Neural progenitor cell (in vitro differentiated cells): ENCODE data around the gene PPFIA1. TPM values are rescaled to one million over a fixed set of nuclear protein-coding genes. Genes with fewer than 3 reads are reported as not detected.
A peak's percentile ranks its signal among the peaks of the same experiment; 100 is the strongest.

Source experiments
- DNase-seq: peaks from one replicate; pipeline ENCODE4 v3.0.0-alpha.2; 2016; ENCODE audit warnings: low spot score
- H2AFZ ChIP-seq: fragments of 200-600 bp; sonication (generic); replicated peaks from 2 replicates; pipeline ENCODE4 v1.6.1; 2016; ENCODE audit warnings: antibody characterized with exemption
- H3F3A ChIP-seq: fragments of 200-600 bp; sonication (generic); 2 replicates; pipeline ENCODE4 v1.6.1; 2016; ENCODE audit warnings: antibody characterized with exemption, low read depth
- H3K27ac ChIP-seq: fragments of 200-600 bp; sonication (generic); 2 replicates; pipeline ENCODE4 v1.5.1; 2016; ENCODE audit warnings: mild to moderate bottlenecking
- H3K27me3 ChIP-seq: fragments of 200-600 bp; sonication (generic); 2 replicates; pipeline ENCODE4 v1.6.1; 2016; ENCODE audit warnings: mild to moderate bottlenecking, moderate library complexity
- H3K36me3 ChIP-seq: fragments of 200-600 bp; sonication (generic); 2 replicates; pipeline ENCODE4 v1.5.1; 2016
- H3K4me1 ChIP-seq: fragments of 200-600 bp; sonication (generic); 2 replicates; pipeline ENCODE4 v1.6.1; 2016; ENCODE audit warnings: mixed run types
- H3K4me2 ChIP-seq: fragments of 200-600 bp; sonication (generic); 2 replicates; pipeline ENCODE4 v1.6.1; 2016
- H3K4me3 ChIP-seq: fragments of 200-600 bp; sonication (generic); 2 replicates; pipeline ENCODE4 v1.5.1; 2016
- H3K79me2 ChIP-seq: fragments of 200-600 bp; sonication (generic); 2 replicates; pipeline ENCODE4 v1.6.1; 2016; ENCODE audit warnings: low read depth
- H3K9ac ChIP-seq: fragments of 200-600 bp; sonication (generic); 2 replicates; pipeline ENCODE4 v1.6.1; 2016
- H3K9me3 ChIP-seq: fragments of 200-600 bp; sonication (generic); 2 replicates; pipeline ENCODE4 v1.5.1; 2016; ENCODE audit warnings: low read depth
- H4K20me1 ChIP-seq: fragments of 200-600 bp; sonication (generic); 2 replicates; pipeline ENCODE4 v1.6.1; 2016; ENCODE audit warnings: low read depth
- H3K27ac Mint-ChIP-seq: 3 replicates; pipeline ENCODE4 v1.8.0; 2021; ENCODE audit warnings: mixed read lengths
- H3K27me3 Mint-ChIP-seq: 2 replicates; pipeline ENCODE4 v1.8.0; 2022; ENCODE audit warnings: low read depth, mild to moderate bottlenecking, inconsistent platforms, moderate library complexity, mixed read lengths; ENCODE audit not compliant: insufficient read depth
- H3K36me3 Mint-ChIP-seq: 3 replicates; pipeline ENCODE4 v1.8.0; 2021; ENCODE audit warnings: mixed read lengths
- H3K4me1 Mint-ChIP-seq: 3 replicates; pipeline ENCODE4 v1.8.0; 2021; ENCODE audit warnings: mixed read lengths
- H3K4me3 Mint-ChIP-seq: 3 replicates; pipeline ENCODE4 v1.8.0; 2021; ENCODE audit warnings: mild to moderate bottlenecking, moderate library complexity, mixed read lengths
- H3K9me3 Mint-ChIP-seq: 3 replicates; pipeline ENCODE4 v1.8.0; 2020; ENCODE audit warnings: mixed read lengths
- EZH2 ChIP-seq: fragments of 200-600 bp; sonication (generic); IDR thresholded peaks from 2 replicates; pipeline ENCODE4 v1.6.1; 2017; ENCODE audit warnings: antibody characterized with exemption, mild to moderate bottlenecking, moderate library complexity
- EZH2phosphoT487 ChIP-seq: fragments of 200-600 bp; sonication (generic); IDR thresholded peaks from 2 replicates; pipeline ENCODE4 v1.6.1; 2017; ENCODE audit warnings: antibody characterized with exemption
- total RNA-seq: library from RNA; depleted of rRNA; stranded (reverse); fragments of >200 nt; gene quantifications from 2 replicates; pipeline ENCODE4 v1.2.3, GENCODE V29; 2015; ENCODE audit warnings: low replicate concordance
- TF ChIP-seq, protein P1 (sequence below): fragments of 200-600 bp; sonication (generic); IDR thresholded peaks from 2 replicates; pipeline ENCODE4 v1.5.1; 2017; ENCODE audit warnings: antibody characterized with exemption, mild to moderate bottlenecking

PPFIA1 gene
- total RNA-seq, 1 donor from 2014 or later: 42.6 TPM

DNA sequence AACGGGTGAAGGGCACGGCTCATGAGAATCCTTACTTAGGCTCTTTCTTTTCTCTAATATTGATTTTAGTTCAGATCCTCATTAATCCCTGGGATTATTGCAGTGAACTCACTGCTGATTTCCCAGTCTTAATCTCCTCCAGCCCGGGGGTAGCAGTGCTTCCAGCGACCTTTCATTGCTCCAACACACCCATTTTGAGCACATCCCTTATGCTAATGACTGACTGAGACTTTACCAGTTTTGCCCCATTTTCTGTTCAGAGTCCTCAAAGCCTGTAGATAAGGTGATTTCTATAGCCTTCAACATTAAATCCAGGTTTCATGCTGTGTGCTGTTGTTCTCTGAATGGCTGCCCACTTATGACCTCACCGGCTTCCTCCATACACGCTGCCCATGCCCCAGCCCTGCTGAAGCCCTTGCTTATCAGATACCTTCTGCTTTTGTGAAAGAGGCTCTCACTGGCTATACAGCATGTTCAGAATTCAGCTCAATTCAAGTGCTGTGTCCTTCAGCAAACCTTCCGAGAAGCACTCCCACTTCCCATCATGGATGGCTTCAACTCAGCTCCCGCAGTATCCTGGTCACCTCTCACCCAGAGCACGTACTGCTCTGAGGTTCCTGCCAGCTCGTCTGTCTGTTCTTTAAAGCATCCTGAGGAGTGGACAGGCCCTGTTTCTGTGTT, 49.0 kb downstream of the PPFIA1 start:
- peak; percentile 37 for DNase-seq
- H2AFZ ChIP-seq: no peak overlapping the region
- H3K27me3 ChIP-seq: no peaks in the 10 kb centered on the region
- no peaks in the 10 kb centered on the region for H3K9me3 ChIP-seq
- H3F3A ChIP-seq: peaks cover 35% of the 10 kb centered on the region
- no peaks in the 10 kb centered on the region for H3K9me3 Mint-ChIP-seq
- H3K9ac ChIP-seq: no peak overlapping the region
- peaks cover 69% of the 10 kb centered on the region for H3K79me2 ChIP-seq
- peaks cover 49% of the 10 kb centered on the region for H3K4me1 ChIP-seq
- no peak overlapping the region for H3K27ac Mint-ChIP-seq
- no peaks in the 10 kb centered on the region for H3K36me3 ChIP-seq
- peak overlapping the region; percentile 62 for H3K27ac ChIP-seq
- H3K36me3 Mint-ChIP-seq: peaks cover 5% of the 10 kb centered on the region
- peaks cover 2% of the 10 kb centered on the region for H3K27me3 Mint-ChIP-seq
- peak overlapping the region; percentile 45 for H3K4me2 ChIP-seq
- H3K4me3 ChIP-seq: no peak overlapping the region
- H3K4me1 Mint-ChIP-seq: peaks cover 36% of the 10 kb centered on the region
- TF ChIP-seq, protein P1, sequence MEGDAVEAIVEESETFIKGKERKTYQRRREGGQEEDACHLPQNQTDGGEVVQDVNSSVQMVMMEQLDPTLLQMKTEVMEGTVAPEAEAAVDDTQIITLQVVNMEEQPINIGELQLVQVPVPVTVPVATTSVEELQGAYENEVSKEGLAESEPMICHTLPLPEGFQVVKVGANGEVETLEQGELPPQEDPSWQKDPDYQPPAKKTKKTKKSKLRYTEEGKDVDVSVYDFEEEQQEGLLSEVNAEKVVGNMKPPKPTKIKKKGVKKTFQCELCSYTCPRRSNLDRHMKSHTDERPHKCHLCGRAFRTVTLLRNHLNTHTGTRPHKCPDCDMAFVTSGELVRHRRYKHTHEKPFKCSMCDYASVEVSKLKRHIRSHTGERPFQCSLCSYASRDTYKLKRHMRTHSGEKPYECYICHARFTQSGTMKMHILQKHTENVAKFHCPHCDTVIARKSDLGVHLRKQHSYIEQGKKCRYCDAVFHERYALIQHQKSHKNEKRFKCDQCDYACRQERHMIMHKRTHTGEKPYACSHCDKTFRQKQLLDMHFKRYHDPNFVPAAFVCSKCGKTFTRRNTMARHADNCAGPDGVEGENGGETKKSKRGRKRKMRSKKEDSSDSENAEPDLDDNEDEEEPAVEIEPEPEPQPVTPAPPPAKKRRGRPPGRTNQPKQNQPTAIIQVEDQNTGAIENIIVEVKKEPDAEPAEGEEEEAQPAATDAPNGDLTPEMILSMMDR: no peak
- TF ChIP-seq EZH2: no peak
- TF ChIP-seq EZH2phosphoT487: no peak
- peaks cover 60% of the 10 kb centered on the region for H4K20me1 ChIP-seq
- no peak overlapping the region for H3K4me3 Mint-ChIP-seq

DNA sequence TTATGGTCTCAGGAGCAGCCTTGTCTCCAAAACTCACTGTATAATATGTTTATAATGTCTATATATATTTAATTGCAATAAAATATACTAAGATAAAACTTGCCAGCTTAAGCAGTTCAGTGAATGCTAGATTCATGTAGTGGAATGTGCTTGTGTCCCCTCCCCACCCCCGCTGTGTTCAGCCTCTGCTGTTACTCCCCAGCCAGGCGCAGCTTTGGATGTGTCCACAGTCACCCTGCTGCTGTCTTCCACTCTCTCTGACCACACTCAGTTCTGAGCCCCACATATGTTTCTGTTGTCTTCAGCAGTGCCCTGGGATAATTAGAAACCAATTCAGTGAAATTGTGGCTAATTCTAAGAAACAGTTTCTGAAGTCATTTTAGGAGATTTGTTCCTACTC, 52.2 kb downstream of the PPFIA1 start:
- Mint-ChIP-seq H3K9me3 (no peaks in the 10 kb centered on the region), H3K27me3 (peaks cover 2% of the 10 kb centered on the region), H3K4me3 (no peak overlapping the region), H3K4me1 (peaks cover 43% of the 10 kb centered on the region), H3K27ac (peak overlapping the region; percentile 62), H3K36me3 (peaks cover 18% of the 10 kb centered on the region)
- Histone ChIP-seq H4K20me1 (peaks cover 55% of the 10 kb centered on the region), H3K79me2 (peaks cover 39% of the 10 kb centered on the region), H3K4me3 (no peak overlapping the region), H3K4me2 (peak overlapping the region; percentile 41), H3K27me3 (no peaks in the 10 kb centered on the region), H3K9me3 (no peaks in the 10 kb centered on the region), H3K4me1 (peaks cover 56% of the 10 kb centered on the region), H3K27ac (peak overlapping the region; percentile 62), H3K36me3 (peaks cover 9% of the 10 kb centered on the region), H3K9ac (no peak overlapping the region), H2AFZ (no peak overlapping the region), H3F3A (peaks cover 40% of the 10 kb centered on the region)
- no peak for TF ChIP-seq EZH2
- TF ChIP-seq, protein P1: no peak
- TF ChIP-seq EZH2phosphoT487: no peak
- peak; percentile 55 for DNase-seq

DNA sequence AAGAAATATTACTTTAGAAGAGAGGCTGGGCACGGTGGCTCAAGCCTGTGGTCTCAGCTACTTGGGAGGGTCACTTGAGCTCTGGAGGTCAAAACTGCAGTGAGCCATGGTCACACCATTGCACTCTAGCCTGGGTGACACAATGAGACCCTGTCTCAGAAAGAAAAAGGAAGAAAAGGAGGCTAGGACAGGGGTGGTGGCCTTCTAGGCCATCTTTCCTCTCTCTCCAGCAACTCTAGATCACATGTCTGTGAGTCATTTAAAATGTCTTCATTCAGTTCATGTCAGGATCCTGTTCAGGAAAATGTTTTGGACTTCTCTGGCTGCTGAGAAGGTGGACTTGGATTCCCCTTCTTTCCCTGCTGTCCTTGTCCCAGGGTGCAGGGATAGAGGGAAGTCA, 53.3 kb downstream of the PPFIA1 start:
- Histone ChIP-seq H3K27me3 (no peaks in the 10 kb centered on the region), H3K9me3 (no peaks in the 10 kb centered on the region), H3K9ac (no peak overlapping the region), H3K79me2 (peaks cover 32% of the 10 kb centered on the region), H4K20me1 (peaks cover 48% of the 10 kb centered on the region), H2AFZ (no peak overlapping the region), H3K4me1 (peaks cover 45% of the 10 kb centered on the region), H3K4me3 (no peak overlapping the region), H3F3A (peaks cover 34% of the 10 kb centered on the region), H3K27ac (peak overlapping the region; percentile 55), H3K36me3 (peaks cover 14% of the 10 kb centered on the region), H3K4me2 (peak overlapping the region; percentile 54)
- Mint-ChIP-seq H3K36me3 (peaks cover 26% of the 10 kb centered on the region), H3K9me3 (no peaks in the 10 kb centered on the region), H3K4me1 (peaks cover 43% of the 10 kb centered on the region), H3K27ac (peak overlapping the region; percentile 98), H3K27me3 (peaks cover 2% of the 10 kb centered on the region), H3K4me3 (peak overlapping the region; percentile 53)
- no peak for DNase-seq
- TF ChIP-seq EZH2 (no peak), EZH2phosphoT487 (no peak)
- TF ChIP-seq, protein P1: no peak
